Thymus (tissue), 11 donors: ENCODE measurements around the gene PIP4K2C. TPM values are rescaled to one million over a fixed set of nuclear protein-coding genes. Genes with fewer than 3 reads are reported as not detected.
"Not testable (repeated sequence)": the region's sequence is repeated elsewhere in the genome, so short reads cannot be mapped to it uniquely, and the experiment has no call there.

Source experiments
- DNase-seq, 9 donors: peaks; one replicate each; pipeline ENCODE4 v3.0.0-alpha.2; 2013; ENCODE audit warnings: low spot score in 9 of 9, low read depth in 6 of 9, missing footprints in 1 of 9
- H3K27ac ChIP-seq, 2 donors: one replicate each; pipeline ENCODE4 v1.5.1; 2013; ENCODE audit warnings: control low read depth in 1 of 2, low read depth in 1 of 2, low read length in 1 of 2, mild to moderate bottlenecking in 1 of 2, moderate library complexity in 1 of 2
- H3K27me3 ChIP-seq, 2 donors: one replicate each; pipeline ENCODE4 v1.5.1; 2013; ENCODE audit warnings: low read length in 1 of 2; ENCODE audit not compliant: control insufficient read depth in 2 of 2, insufficient read depth in 1 of 2
- H3K36me3 ChIP-seq, 2 donors: one replicate each; pipeline ENCODE4 v1.5.1; 2013; ENCODE audit warnings: low read length in 1 of 2, mild to moderate bottlenecking in 1 of 2, moderate library complexity in 1 of 2; ENCODE audit not compliant: control insufficient read depth in 2 of 2, insufficient read depth in 2 of 2
- H3K4me1 ChIP-seq, 2 donors: one replicate each; pipeline ENCODE4 v1.5.1; 2013; ENCODE audit warnings: low read length in 2 of 2; ENCODE audit not compliant: control insufficient read depth in 2 of 2, insufficient read depth in 2 of 2
- H3K4me3 ChIP-seq, 2 donors: one replicate each; pipeline ENCODE4 v1.5.1; 2013; ENCODE audit warnings: low read length in 2 of 2, control low read depth in 1 of 2, mild to moderate bottlenecking in 1 of 2
- H3K9me3 ChIP-seq, 2 donors: one replicate each; pipeline ENCODE4 v1.5.1; 2013; ENCODE audit warnings: low read length in 1 of 2, mild to moderate bottlenecking in 1 of 2; ENCODE audit not compliant: control insufficient read depth in 2 of 2, insufficient read depth in 1 of 2
- WGBS: extraction: QIAGEN DNeasy Blood & Tissue Kit; methylation state at CpG from one replicate; pipeline ENCODE4 v1.1.7; 2013; 5-methylcytosine and 5-hydroxymethylcytosine counted together
- polyA plus RNA-seq: library from polyadenylated mRNA; stranded (reverse); fragments of 200-250 nt; gene quantifications from one replicate; pipeline ENCODE4 v1.2.3, GENCODE V29; 2013
- total RNA-seq: library from RNA; stranded (reverse); fragments of 120-200 nt; gene quantifications from one replicate; pipeline ENCODE4 v1.2.4, GENCODE V29; 2013
- donor health status: healthy.

Gene PIP4K2C
- total and polyA plus RNA-seq, 2 donors = 8.5 to 14.4 TPM

DNA sequence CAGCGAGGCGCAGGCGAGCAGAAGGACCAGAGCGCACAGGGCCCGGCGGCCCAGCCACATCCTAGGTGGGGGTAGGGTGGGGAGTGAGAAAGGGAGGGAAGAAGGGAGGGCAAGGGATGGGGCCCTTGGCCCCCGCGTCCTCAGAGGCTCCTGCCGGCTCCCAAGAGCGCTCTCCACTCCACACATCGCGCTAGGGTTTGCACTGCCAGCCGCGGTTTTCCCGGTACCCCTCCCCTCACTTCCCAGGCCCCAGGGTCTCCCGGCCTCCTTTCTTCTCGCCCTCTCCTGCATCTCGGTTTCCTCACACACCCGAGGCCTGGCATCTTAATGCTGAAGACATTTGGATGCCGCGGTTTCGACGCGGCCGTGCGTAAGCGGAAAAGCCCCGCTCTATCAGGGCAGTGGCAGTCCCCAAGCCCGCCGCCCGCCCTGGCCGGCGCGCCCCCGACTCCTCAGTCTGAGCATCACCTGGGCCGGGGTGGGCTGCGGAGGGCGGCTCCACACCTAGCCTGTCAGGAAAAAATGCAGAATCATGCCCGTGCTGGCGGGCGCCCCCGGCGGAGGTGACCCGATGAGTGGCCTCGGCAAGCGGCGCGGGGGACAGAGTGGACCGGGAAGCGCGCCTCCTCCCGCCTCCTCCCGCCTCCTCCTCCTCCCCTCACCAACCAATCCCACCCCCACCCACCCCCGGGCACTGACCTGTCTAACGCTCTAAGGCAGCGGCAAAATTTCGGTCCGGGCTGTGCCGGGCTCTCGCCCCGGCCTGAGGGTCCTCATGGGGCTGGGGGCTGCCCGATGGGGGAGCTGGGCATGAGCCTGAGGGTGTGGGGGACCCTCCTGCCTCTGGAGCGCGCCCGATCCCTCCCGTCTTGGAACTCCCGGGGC, 41.3 kb downstream of the PIP4K2C start:
- Histone ChIP-seq H3K27me3 (peaks cover 66 to 80% of the 10 kb centered on the region in 2 donors), H3K4me1 (peaks cover 0 to 11% of the 10 kb centered on the region in 2 donors), H3K4me3 (peak overlapping the region in 1 of 2 donors; percentile 44), H3K36me3 (no peaks in the 10 kb centered on the region), H3K27ac (no peak overlapping the region), H3K9me3 (peaks cover 0 to 5% of the 10 kb centered on the region in 2 donors)
- DNase-seq = no peak
- WGBS = 2% methylated on average over 67 of the region's 67 CpGs

DNA sequence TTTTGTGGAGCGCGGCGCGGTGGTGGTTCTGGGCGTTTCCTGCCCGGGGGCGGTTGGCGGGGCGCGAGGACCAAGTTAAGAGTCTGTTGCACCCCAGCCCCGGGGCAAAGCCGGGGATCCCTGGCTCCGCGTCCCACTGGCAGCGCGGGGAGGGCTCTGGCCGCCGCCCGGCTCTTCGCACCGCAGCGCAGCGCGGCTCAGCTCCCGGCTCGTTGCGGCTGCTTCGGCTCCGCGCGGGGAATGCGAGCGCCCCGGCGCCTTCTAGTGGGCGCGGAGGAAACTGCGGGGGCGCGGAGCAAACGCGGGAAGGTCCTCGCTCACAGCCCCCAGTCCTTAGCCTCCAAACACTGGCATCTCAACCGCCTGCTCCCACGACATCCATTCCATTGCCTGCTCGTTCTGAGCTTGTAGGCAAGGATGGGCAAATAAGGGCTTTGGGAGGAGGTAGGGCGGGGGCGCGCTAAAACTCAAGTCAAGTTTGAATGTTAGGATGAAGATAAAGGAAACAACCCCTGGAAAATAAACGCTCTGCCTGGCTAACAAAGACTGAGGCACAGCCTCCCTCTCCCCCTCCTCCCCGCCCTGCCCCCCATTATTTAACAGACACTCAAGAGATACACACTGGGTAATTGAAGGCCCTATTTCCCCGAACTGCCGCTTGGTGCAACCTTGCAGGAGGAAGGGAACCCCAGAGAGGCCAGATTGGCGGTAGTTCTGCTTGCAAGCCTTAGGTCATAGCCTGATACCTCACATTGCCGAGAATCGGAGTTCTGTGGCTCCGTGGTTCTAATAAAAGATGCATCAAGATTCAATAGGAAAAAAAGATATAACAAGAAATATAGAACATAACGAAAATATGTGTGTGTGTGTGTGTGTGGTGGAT, 42.2 kb downstream of the PIP4K2C start, which contains the start of gene B4GALNT1:
B4GALNT1 (minus strand) TSS at position 244 of the 883 bp plus-strand sequence. CDS start 1,069 bp downstream, outside the sequence.
- peaks cover 0 to 5% of the 10 kb centered on the region in 2 donors for H3K9me3 ChIP-seq
- DNase-seq = peak in 7 of 9 donors; percentile 24 to 73 (median 46)
- peaks cover 0 to 11% of the 10 kb centered on the region in 2 donors for H3K4me1 ChIP-seq
- peaks cover 58 to 76% of the 10 kb centered on the region in 2 donors for H3K27me3 ChIP-seq
- peak within 1 kb of the TSS in 1 of 2 donors; percentile 44 for H3K4me3 ChIP-seq
- no peak within 1 kb of the TSS for H3K27ac ChIP-seq
- H3K36me3 ChIP-seq = no peaks in the 10 kb centered on the region
- 2% methylated on average over 58 of the region's 58 CpGs for WGBS

DNA sequence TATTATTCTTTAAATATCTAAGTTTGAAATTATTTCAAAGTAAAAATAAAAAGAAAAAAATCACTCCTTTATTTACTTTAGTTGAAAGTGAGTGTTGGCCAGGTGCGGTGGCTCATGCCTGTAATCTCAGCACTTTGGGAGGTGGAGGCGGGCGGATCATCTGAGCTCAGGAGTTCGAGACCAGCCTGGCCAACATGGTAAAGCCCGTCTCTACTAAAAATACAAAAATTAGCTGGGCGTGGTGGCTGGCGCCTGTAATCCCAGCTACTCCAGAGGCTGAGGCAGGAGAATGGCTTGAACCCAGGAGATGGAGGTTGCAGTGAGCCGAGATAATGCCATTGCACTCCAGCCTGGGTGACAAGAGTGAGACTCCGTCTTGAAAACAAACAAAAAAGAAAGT, 45.7 kb downstream of the PIP4K2C start:
- H3K27ac ChIP-seq, DNase-seq, H3K36me3 ChIP-seq, H3K4me3 ChIP-seq, H3K9me3 ChIP-seq: not testable (repeated sequence)
- Histone ChIP-seq H3K27me3 (peaks cover 31 to 62% of the 10 kb centered on the region in 2 donors), H3K4me1 (peaks cover 0 to 11% of the 10 kb centered on the region in 2 donors)
- 98% methylated on average over 9 of the region's 9 CpGs for WGBS

DNA sequence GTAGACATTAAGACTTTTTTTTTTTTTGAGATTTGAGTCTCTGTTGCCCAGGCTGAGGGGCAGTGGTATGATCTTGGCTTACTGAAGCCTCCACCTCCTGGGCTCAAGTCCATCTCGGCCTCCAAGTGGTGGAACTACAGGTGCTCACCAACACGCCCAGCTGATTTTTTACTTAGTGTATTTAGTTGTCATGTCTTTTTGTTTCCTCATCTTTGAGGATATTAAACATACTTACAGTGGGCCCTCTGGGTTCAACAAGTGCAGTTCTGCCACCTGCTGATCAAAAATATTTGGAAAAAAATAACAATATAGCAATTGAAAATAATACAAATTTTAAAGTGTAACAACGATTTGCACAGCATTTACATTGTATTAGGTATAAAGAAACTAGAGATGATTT, 46.4 kb downstream of the PIP4K2C start:
- Histone ChIP-seq H3K4me1 (peaks cover 0 to 7% of the 10 kb centered on the region in 2 donors), H3K27ac (no peak overlapping the region), H3K4me3 (no peak overlapping the region), H3K27me3 (peaks cover 25 to 57% of the 10 kb centered on the region in 2 donors), H3K9me3 (no peaks in the 10 kb centered on the region), H3K36me3 (no peaks in the 10 kb centered on the region)
- 80% methylated on average over 3 of the region's 3 CpGs for WGBS
- DNase-seq = no peak

DNA sequence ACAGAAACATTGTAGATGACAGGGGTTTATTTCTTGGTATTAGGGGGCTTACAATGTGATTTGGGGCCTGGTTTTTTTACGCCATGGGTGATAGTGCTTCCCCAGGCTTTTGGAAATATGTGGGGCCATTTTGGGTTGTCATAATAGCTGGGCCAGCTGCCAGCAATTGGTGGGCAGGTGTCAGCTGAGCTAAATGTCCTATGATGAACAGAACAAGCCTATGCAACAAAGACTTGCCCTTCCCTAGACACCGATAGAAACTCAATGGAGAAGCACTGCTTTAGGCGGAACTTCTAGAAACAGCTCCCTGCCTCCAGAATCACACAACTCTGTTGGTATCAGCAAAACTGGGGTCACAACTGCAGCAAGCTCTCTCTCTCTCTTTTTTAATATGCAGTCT, 47.1 kb downstream of the PIP4K2C start:
- WGBS = 98% methylated on average over 3 of the region's 3 CpGs
- peaks cover 19 to 50% of the 10 kb centered on the region in 2 donors for H3K27me3 ChIP-seq

DNA sequence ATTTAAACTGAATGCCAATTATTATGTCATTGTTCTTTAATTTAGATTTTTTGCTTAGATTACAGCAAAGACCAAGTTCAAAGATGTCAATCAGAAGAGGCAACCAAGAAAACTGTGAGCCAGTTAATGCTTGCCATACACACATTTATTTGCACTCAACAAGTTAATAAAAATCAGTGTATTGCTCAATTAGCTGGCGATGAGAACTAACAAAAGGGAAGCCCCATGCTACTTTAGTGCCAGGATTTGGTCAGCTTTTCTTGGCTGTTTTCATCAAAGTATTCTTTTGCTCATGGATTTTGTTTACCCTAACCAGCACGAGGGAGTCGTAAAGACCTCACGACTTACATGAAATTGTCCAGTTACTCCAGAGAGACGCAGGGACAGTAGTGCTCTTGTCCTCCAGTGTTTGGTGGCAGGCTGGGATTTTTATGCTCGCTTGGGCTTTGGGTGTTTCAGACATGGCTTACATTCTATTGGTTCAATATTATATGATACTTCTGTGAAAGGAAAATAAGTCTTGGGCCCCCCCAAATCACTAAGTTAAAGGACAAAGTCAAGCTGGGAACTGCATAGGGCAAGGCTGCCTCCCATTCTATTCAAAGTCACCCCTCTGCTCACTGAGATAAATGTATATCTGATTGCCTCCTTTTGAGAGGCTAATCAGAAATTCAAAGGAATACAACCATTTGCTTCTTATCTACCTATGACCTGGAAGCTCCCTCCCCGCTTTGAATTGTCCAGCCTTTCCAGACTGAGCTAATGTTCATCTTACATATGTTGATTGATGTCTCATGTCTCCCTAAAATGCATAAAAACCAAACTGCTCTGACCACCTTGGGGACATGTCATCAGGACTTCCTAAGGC, 49.4 kb downstream of the PIP4K2C start:
- no peaks in the 10 kb centered on the region for H3K4me1 ChIP-seq
- DNase-seq = no peak
- peaks cover 6 to 38% of the 10 kb centered on the region in 2 donors for H3K27me3 ChIP-seq
- WGBS = 90% methylated on average over 7 of the region's 7 CpGs
- H3K36me3 ChIP-seq = no peaks in the 10 kb centered on the region
- H3K9me3 ChIP-seq = no peaks in the 10 kb centered on the region
- no peak overlapping the region for H3K4me3 ChIP-seq
- H3K27ac ChIP-seq = no peak overlapping the region

More for the DNA sequence above, 47.1 kb downstream of the PIP4K2C start:
- Histone ChIP-seq H3K27ac (no peak overlapping the region), H3K36me3 (no peaks in the 10 kb centered on the region), H3K4me3 (no peak overlapping the region), H3K4me1 (peaks cover 0 to 1% of the 10 kb centered on the region in 2 donors), H3K9me3 (no peaks in the 10 kb centered on the region)
- DNase-seq = no peak

DNA sequence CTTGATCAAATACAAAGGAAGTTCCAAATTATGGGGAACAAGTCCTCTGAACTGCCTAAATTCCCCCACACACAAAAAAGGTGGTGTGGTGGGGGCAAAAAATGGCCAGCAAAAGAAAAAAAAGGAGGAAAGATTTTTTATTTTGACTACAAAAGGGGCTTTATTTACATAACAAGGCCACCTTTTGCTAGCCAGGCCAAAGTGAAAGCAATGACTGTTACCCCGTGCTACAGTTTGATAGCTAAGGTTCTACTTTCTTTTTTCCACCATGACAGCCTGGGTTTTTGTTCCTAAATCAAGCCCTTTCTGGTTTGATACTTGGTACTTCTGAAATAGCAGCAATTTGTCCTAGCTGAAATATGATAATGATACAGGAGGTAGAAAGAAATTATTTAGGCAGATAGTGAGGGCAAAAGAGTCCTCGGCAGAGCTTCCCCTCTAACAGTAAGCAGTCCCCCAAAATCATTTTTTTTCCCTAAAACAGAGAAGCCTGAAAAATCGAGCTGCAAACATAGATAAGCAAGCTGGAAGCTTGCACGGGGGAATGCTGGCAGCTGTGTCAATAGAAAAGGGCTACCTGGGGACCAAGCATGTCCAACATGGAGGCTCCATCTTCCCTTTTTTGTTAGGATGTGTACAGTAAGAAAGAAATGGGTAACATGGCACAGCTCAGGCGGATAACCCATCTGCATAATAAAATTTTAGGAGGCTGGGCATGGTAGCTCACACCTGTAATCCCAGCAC, 50.9 kb downstream of the PIP4K2C start:
- Histone ChIP-seq H3K4me1 (no peaks in the 10 kb centered on the region), H3K27ac (no peak overlapping the region), H3K36me3 (no peaks in the 10 kb centered on the region), H3K27me3 (peaks cover 6 to 30% of the 10 kb centered on the region in 2 donors), H3K9me3 (peaks cover 0 to 6% of the 10 kb centered on the region in 2 donors), H3K4me3 (no peak overlapping the region)
- DNase-seq = no peak
- 72% methylated on average over 5 of the region's 5 CpGs for WGBS
